HEK293 (cell line): Measurements from ENCODE around the gene OR1L4.

ENCODE experiments used
- AEBP2 ChIP-seq: fragments of 450-650 bp; formaldehyde crosslinking; IDR thresholded peaks from 2 replicates; pipeline ENCODE4 v1.5.1; 2016; ENCODE audit warnings: missing biosample characterization, missing genetic modification characterization, borderline replicate concordance
- CTCF ChIP-seq: fragments of 450-650 bp; formaldehyde crosslinking; IDR thresholded peaks from 2 replicates; pipeline ENCODE4 v1.5.1; 2016; ENCODE audit warnings: missing biosample characterization, missing genetic modification characterization
- SETDB1 ChIP-seq: IDR thresholded peaks from one replicate; pipeline ENCODE4 v1.6.1; 2017; ENCODE audit warnings: mild to moderate bottlenecking, low read length, moderate library complexity, mixed read lengths; ENCODE audit not compliant: insufficient read length
- ZBTB7A ChIP-seq: fragments of 450-650 bp; formaldehyde crosslinking; IDR thresholded peaks from 2 replicates; pipeline ENCODE4 v1.5.1; 2016; ENCODE audit warnings: low read depth, missing biosample characterization, missing genetic modification characterization
- ZNF335 ChIP-seq: fragments of 450-650 bp; formaldehyde crosslinking; conservative IDR thresholded peaks from 2 replicates; pipeline ENCODE4 v1.5.1; 2016; ENCODE audit warnings: missing biosample characterization, missing genetic modification characterization
- ZNF350 ChIP-seq: fragments of 450-650 bp; formaldehyde crosslinking; IDR thresholded peaks from 2 replicates; pipeline ENCODE4 v1.5.0; 2017; ENCODE audit warnings: missing biosample characterization, mild to moderate bottlenecking, missing genetic modification characterization
- ZNF404 ChIP-seq: fragments of 450-650 bp; formaldehyde crosslinking; IDR thresholded peaks from 2 replicates; pipeline ENCODE4 v1.5.1; 2017; ENCODE audit warnings: missing biosample characterization, missing genetic modification characterization

GRCh38 chr9:122695696-122696095, 28.1 kb upstream of the OR1L4 start:
- TF ChIP-seq ZBTB7A (tag by site-specific recombination): no peak
- no peak for TF ChIP-seq ZNF350
- TF ChIP-seq AEBP2 (tag by site-specific recombination): no peak
- TF ChIP-seq ZNF335 (tag by site-specific recombination): no peak
- no peak for TF ChIP-seq CTCF (tag by site-specific recombination)
- TF ChIP-seq ZNF404 (tag by site-specific recombination): no peak
- no peak for TF ChIP-seq SETDB1
